HG02884 (cell line): ENCODE results near the gene TESK1.
A peak's percentile ranks its signal among the peaks of the same experiment; 100 is the strongest.
"Not testable (repeated sequence)": the region's sequence is repeated elsewhere in the genome, so short reads cannot be mapped to it uniquely, and the experiment has no call there.

Source experiments
- ATAC-seq: cut with Tn5 transposase; IDR thresholded peaks from one replicate; pipeline ENCODE4 v1.9.1; 2021; ENCODE audit warnings: mild to moderate bottlenecking, moderate library complexity; ENCODE audit not compliant: unreplicated experiment

The TESK1 gene

GRCh38 chr9:35615981-35616680, 11.1 kb downstream of the TESK1 start:
- ATAC-seq, result no peak

DNA sequence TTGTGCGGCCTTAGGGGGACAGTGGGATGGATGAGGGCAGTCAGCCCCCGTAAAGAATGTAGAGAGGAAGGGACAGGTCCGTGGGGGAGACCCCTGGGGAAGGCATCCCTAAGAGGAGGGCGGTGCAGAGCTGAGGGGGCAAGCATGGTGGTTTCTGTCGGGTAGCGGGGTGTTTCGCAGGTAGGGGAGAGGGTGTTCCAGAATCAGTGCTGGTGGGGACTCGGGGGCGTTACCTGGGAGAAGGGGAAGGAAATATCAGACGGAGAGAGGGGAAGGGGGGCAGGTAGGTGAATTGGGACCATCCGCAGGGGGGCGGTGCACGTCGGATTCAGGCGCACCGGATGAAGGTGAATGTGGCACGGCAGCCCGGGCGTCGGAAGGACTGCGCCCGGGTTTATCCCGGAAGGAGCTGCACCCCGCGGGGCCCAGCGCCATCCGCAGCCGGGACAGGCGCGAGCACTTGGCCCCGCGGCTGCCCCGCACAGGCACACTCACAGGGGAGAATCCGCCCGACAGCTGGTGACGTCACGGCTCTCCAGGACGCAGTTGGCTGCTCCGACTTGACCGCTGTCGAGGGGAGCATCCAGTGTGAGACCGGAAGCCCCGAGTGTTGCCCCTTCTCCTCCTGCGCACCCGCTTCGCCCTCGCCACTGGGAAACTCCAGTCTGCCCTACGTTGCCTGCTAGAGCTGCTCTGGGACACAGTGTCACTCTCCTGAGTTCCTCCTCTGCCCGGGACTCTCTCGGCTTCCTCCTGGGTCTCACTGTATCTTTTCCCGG, 11.8 kb downstream of the TESK1 start:
- peak; percentile 40 for ATAC-seq

GRCh38 chr9:35617548-35617947, 12.5 kb downstream of the TESK1 start:
- ATAC-seq, result no peak

- no peak for ATAC-seq
These were observed 13.3 kb downstream of the TESK1 start, which contains the start of gene CD72 for GRCh38 chr9:35618325-35618727. Gene CD72 (minus strand): TSS chr9:35618413. CDS start chr9:35618303, 110 bp downstream.

GRCh38 chr9:35618854-35619799, 14.1 kb downstream of the TESK1 start:
- ATAC-seq, result peak; percentile 41

GRCh38 chr9:35619800-35620158, 14.7 kb downstream of the TESK1 start:
- ATAC-seq, result peak; percentile 48

DNA sequence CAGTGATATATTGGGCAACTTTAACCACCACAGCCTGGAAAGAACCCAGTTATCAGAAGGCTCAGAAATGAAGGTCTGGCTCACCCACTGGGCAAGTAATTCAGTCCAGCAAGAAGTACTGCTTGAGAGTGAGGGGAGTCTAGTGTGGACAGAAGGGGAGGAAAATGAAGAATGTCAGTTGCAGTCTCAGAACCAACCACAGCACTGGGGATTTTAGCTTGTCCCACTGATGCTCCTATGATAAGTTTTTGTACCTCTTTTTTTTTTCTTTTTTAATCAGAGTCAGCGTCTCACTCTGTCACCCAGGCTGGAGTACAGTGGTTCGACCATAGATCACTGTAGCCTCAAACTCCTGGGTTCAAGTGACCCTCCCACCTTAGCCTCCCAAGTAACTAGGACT, 22.5 kb downstream of the TESK1 start:
- no peak for ATAC-seq

DNA sequence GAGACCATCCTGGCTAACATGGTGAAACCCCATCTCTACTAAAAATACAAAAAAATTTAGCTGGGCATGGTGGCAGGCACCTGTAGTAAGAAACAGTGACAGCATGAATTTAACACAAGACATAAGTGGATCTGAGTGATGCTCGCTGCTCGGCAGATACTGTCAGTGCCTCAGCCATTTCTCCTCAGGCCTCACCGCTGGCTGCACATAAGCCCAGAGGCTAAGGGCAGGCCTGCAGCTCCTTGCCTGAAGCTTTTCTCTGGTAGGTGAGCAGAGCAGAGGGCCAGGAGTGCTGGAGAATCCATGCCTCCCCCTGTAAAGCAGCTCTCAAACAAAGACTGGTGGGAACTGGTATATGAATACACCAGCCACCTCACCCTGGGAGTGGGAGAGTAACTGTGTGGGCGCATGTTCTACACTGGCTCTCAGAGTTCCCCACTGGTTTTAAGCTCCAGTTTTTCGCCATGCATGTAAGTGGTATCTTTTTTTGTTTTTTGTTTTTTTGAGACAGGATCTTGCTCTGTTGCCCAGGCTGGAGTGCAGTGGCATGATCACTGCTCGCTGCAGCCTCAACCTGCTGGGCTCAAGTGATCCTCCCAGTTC, 23.4 kb downstream of the TESK1 start:
- ATAC-seq, result no peak

DNA sequence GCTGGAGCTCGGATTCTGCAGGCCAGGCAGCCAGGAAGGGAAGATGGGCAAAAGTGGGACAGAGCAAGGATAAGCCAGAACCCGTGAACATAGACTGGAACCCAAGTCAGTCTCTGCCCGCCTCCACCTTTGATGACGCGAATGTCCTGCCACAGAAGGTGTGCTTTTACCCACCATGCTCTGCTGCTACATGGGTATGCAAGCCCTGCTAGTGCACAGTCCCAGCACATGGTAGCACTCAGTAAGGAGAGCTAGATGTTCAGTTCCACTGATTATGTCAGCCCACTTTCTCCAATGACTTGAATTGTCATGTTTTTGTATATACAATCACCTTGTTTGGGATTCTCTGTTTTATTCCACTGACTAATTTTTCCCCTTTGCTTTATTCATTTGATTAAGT, 24.5 kb downstream of the TESK1 start:
- ATAC-seq, result no peak

DNA sequence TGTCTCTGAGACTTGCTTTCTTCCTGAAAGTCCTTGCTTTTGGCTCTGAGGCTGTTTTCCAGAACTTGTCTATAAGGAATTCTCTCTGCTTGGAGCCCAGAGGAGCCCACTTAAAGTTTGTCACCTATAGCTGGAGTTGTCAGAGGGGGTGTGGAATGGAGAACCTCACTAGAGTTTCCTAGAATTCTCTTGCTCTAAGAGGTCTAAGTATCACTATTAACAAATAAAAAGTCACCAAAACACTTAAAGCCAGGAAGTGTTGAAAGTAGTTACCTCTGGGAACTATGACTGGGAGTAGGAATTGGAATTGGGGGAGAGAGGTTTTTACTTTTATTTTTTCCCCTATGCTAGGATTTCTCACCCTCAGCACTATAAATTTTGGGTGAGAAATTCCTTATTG, 30.7 kb downstream of the TESK1 start:
- ATAC-seq, result no peak

GRCh38 chr9:35636135-35636876, 31.2 kb downstream of the TESK1 start:
- ATAC-seq, result no peak

GRCh38 chr9:35636877-35637246, 31.8 kb downstream of the TESK1 start:
- not testable (repeated sequence) for ATAC-seq

DNA sequence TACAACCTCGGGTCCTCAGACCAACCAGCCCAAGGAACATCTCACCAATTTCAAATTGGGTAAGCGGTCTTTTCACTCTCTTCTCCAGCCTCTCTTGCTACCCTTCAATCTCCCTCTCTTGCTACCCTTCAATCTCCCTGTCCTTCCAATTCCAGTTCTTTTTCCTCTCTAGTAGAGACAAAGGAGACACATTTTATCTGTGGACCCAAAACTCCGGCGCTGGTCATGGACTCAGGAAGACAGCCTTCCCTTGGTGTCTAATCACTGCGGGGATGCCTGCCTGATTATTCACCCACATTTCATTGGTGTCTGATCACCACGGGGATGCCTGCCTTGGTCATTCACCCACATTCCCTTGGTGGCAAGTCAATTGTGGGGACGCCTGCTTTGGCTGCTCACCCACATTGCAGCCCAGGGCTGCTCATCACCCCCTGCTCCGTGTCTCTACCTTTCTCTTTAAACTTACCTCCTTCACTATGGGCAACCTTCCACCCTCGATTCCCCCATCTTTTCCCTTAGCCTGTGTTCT, 32.4 kb downstream of the TESK1 start:
- ATAC-seq, result not testable (repeated sequence)

DNA sequence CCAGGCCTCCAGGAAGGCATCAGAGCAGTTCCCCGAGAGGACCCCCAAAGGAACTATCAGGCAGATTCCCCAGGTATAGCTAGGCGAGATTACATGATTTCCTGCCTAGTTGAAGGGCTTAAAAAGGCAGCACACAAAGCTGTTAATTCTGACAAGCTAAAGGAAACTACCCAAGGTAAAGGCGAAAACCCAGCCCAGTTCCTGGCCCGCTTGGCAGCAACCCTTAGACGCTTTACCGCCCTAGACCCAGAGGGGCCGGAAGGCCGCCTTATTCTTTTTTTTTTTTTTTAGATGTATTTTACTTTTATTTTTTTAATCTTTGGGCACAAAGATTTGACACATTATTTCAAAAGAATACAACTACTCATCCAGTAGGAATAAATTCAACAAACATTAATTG, 33.7 kb downstream of the TESK1 start:
- ATAC-seq, result not testable (repeated sequence)

DNA sequence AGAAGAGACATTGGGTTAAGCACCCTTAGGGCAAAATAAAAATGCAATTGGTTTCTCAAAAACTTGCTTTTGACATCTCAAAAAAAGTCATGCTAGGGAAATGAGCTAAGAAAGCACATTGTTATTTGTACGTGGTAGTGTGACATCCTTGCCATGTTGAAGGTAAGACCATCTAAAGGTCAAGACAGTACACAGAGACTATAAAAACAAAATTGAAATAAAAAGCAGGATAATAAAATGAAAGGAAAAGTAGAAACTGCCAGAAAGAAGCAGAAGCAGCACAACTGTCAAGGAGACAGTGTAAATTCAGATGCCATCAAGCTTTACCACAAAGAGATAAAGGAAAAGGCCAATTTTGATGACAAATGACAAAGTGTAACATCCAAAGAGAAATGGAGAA, 34.2 kb downstream of the TESK1 start:
- ATAC-seq, result not testable (repeated sequence)

DNA sequence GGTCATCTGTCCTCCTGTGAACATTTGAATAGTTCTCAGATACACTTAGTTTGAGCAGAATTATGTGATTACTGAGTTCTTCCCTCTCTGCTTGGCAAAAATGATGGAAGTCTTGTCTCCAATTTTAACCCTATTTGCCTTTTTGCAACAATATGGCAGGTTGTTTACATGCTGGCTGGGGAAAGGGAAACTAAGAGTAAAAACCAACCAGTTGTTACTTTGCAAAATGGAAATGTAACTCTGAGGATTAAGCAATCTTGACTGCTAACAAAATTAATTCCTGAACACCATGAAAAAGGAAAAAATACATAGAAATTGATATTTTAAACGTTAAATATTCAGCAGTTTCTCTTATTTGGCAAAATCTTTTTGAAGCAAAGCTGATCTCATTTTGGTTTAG, 34.6 kb downstream of the TESK1 start:
- ATAC-seq, result no peak

- not testable (repeated sequence) for ATAC-seq
These were observed 35.4 kb downstream of the TESK1 start for GRCh38 chr9:35640431-35640830.

- not testable (repeated sequence) for ATAC-seq
These were observed 36.4 kb downstream of the TESK1 start for GRCh38 chr9:35641478-35641877.

- no peak for ATAC-seq
These were observed 38.0 kb downstream of the TESK1 start for GRCh38 chr9:35643046-35643445.

- ATAC-seq, result not testable (repeated sequence)
These were observed 40.7 kb downstream of the TESK1 start for GRCh38 chr9:35645736-35646135.
